K562 (cell line): ENCODE measurements around the gene ANKS1B. TPM values are rescaled to one million over a fixed set of nuclear protein-coding genes. Genes with fewer than 3 reads are reported as not detected.

ENCODE experiments used
- ATAC-seq: fragments of 200-7000 bp; cut with Tn5 transposase; 3 replicates; pipeline ENCODE4 v1.9.1; 2020; ENCODE audit warnings: moderate library complexity
- BruUV-seq: library from RNA; stranded (reverse); fragments of 400-500 nt; replicated peaks from 2 replicates; lab custom pipeline; 2021; lab: Mats Ljungman, UMichigan
- CTCF ChIA-PET: fragments of 300-600 bp; formaldehyde crosslinking; extraction: SDS; loops from one replicate; lab custom pipeline; 2021; ENCODE audit warnings: low intra/inter-chr PET ratio; lab: Yijun Ruan, JAX
- POLR2A ChIA-PET: fragments of 300-600, 350-650 bp; sonication (Branson Sonifier 250); formaldehyde crosslinking; extraction: SDS; loops from one replicate; lab custom pipeline; 2021; ENCODE audit warnings: antibody characterized with exemption, inconsistent platforms; lab: Yijun Ruan, JAX
- DNase-seq, 4 experiments: peaks; one replicate each; pipeline versions ENCODE4 v3.0.0 to v3.0.0-alpha.2; 2011 to 2018; ENCODE audit warnings: low spot score in 3 of 4, mixed read lengths in 3 of 4; ENCODE audit errors: extremely low read depth in 1 of 4
- FAIRE-seq: peaks from 2 replicates; lab custom pipeline; 2011; peaks lifted over from hg19 to GRCh38; lab: Jason Lieb, UNC
- H2AFZ ChIP-seq: 2 replicates; pipeline ENCODE4 v1.6.0; 2011; ENCODE audit warnings: low read depth, low read length, control low read depth, inconsistent platforms
- H3K27ac ChIP-seq: fragments of 200-600 bp; 3 replicates; pipeline ENCODE4 v1.8.0; 2011; ENCODE audit warnings: low read depth, mild to moderate bottlenecking, control low read depth, inconsistent platforms, low read length, moderate library complexity, mixed read lengths; ENCODE audit errors: extremely low read depth
- H3K27me3 ChIP-seq, 2 experiments: fragments of 300-600 bp in 1 of 2; 2 replicates in 1 of 2; 3 replicates in 1 of 2; pipeline versions ENCODE4 v1.6.0 to v1.8.0; 2011; ENCODE audit warnings: inconsistent platforms in 2 of 2, low read length in 2 of 2, mild to moderate bottlenecking in 1 of 2, mixed read lengths in 1 of 2, moderate library complexity in 1 of 2; ENCODE audit not compliant: control insufficient read depth in 2 of 2, insufficient read depth in 2 of 2
- H3K36me3 ChIP-seq: fragments of 300-600 bp; 3 replicates; pipeline ENCODE4 v1.8.0; 2011; ENCODE audit warnings: mild to moderate bottlenecking, low read length, inconsistent platforms; ENCODE audit not compliant: control insufficient read depth, insufficient read depth
- H3K4me1 ChIP-seq, 2 experiments: fragments of 200-600 bp in 1 of 2; replicated peaks in 1 of 2; 2 replicates in 1 of 2; 3 replicates in 1 of 2; pipeline versions ENCODE4 v1.5.1 to v1.8.0; 2011; ENCODE audit warnings: inconsistent platforms in 2 of 2, low read length in 2 of 2, mild to moderate bottlenecking in 1 of 2, mixed read lengths in 1 of 2, moderate library complexity in 1 of 2; ENCODE audit not compliant: control insufficient read depth in 2 of 2, insufficient read depth in 2 of 2
- H3K4me2 ChIP-seq: 2 replicates; pipeline ENCODE4 v1.6.1; 2011; ENCODE audit warnings: low read length, control low read depth, inconsistent platforms, mixed read lengths; ENCODE audit not compliant: insufficient read depth
- H3K4me3 ChIP-seq: fragments of 200-600 bp; sonication (generic), shearing (Covaris generic); 2 replicates; pipeline ENCODE4 v1.5.1; 2016; ENCODE audit warnings: control low read depth, inconsistent platforms
- H3K79me2 ChIP-seq: fragments of 200-600 bp; 3 replicates; pipeline ENCODE4 v1.8.0; 2011; ENCODE audit warnings: low read length, inconsistent platforms; ENCODE audit not compliant: control insufficient read depth, insufficient read depth
- H3K9ac ChIP-seq, 2 experiments: 2 replicates each; pipeline versions ENCODE4 v1.6.0 to v1.6.1; 2011; ENCODE audit warnings: low read depth in 2 of 2, low read length in 2 of 2, control low read depth in 1 of 2, inconsistent platforms in 1 of 2, mild to moderate bottlenecking in 1 of 2, mixed read lengths in 1 of 2; ENCODE audit not compliant: insufficient read depth in 1 of 2
- H3K9me1 ChIP-seq: one replicate; pipeline ENCODE4 v1.6.0; 2011; ENCODE audit warnings: inconsistent platforms, mild to moderate bottlenecking, low read length, moderate library complexity; ENCODE audit not compliant: control insufficient read depth, insufficient read depth
- H3K9me3 ChIP-seq: replicated peaks from 2 replicates; pipeline ENCODE4 v1.5.1; 2011; ENCODE audit warnings: low read depth, low read length, inconsistent platforms; ENCODE audit not compliant: control insufficient read depth, insufficient read depth
- H4K20me1 ChIP-seq: replicated peaks from 2 replicates; pipeline ENCODE4 v1.6.1; 2011; ENCODE audit warnings: low read length, inconsistent platforms, mixed read lengths; ENCODE audit not compliant: control insufficient read depth, insufficient read depth
- CBFA2T3 ChIP-seq: fragments of 450-650 bp; IDR thresholded peaks from 2 replicates; pipeline ENCODE4 v1.6.1; 2017
- CEBPG ChIP-seq, 3 experiments: fragments of 200-800 bp in 1 of 3; sonication (Bioruptor generic) in 1 of 3; sonication (generic) in 1 of 3; formaldehyde crosslinking in 1 of 3; IDR thresholded peaks in 2 of 3; conservative IDR thresholded peaks in 1 of 3; 2 replicates each; pipeline versions ENCODE4 v1.6.1 to v1.8.0; 2016 to 2022; ENCODE audit warnings: missing compliant biosample characterization in 2 of 3, missing genetic modification characterization in 2 of 3, mild to moderate bottlenecking in 1 of 3, missing genetic modification reagents in 1 of 3
- CREM ChIP-seq: IDR thresholded peaks from 2 replicates; pipeline ENCODE4 v1.6.1; 2014; ENCODE audit warnings: antibody characterized with exemption, low read depth
- FUS ChIP-seq: fragments of 200-400 bp; formaldehyde crosslinking; optimal IDR thresholded peaks from 2 replicates; pipeline ENCODE3; 2017; ENCODE audit warnings: low read depth, low read length
- GTF2A2 ChIP-seq: IDR thresholded peaks from 2 replicates; pipeline ENCODE4 v1.6.1; 2016; ENCODE audit warnings: mild to moderate bottlenecking, missing genetic modification characterization, missing compliant biosample characterization
- HMG20B ChIP-seq: fragments of 250-450 bp; sonication (Bioruptor Pico); IDR thresholded peaks from 2 replicates; pipeline ENCODE4 v1.5.0; 2021; ENCODE audit warnings: mild to moderate bottlenecking
- HNRNPH1 ChIP-seq: fragments of 200-400 bp; formaldehyde crosslinking; optimal IDR thresholded peaks from 2 replicates; pipeline ENCODE3; 2017; ENCODE audit warnings: low read depth, mild to moderate bottlenecking, low read length, moderate library complexity
- HNRNPLL ChIP-seq: fragments of 200-400 bp; formaldehyde crosslinking; IDR thresholded peaks from 2 replicates; pipeline ENCODE4 v1.6.1; 2017; ENCODE audit warnings: low read length, low read depth, mild to moderate bottlenecking; ENCODE audit not compliant: poor library complexity, severe bottlenecking
- ILK ChIP-seq: fragments of 450-650 bp; IDR thresholded peaks from 2 replicates; pipeline ENCODE4 v1.6.1; 2016; ENCODE audit warnings: missing genetic modification characterization, low read depth, mild to moderate bottlenecking, missing compliant biosample characterization, moderate library complexity, borderline replicate concordance
- MCM7 ChIP-seq, 2 experiments: fragments of 450-650 bp; IDR thresholded peaks; 2 replicates each; pipeline ENCODE4 v1.6.1; 2016 to 2018
- PHB2 ChIP-seq: fragments of 450-650 bp; IDR thresholded peaks from 2 replicates; pipeline ENCODE4 v1.6.1; 2017; ENCODE audit warnings: low read depth
- PPARD ChIP-seq: fragments of 250-450 bp; sonication (Bioruptor Pico); IDR thresholded peaks from 2 replicates; pipeline ENCODE4 v1.8.0; 2022; ENCODE audit warnings: inconsistent platforms, mild to moderate bottlenecking, moderate library complexity
- RBM22 ChIP-seq: fragments of 200-400 bp; formaldehyde crosslinking; IDR thresholded peaks from 2 replicates; pipeline ENCODE4 v1.6.1; 2018; ENCODE audit warnings: low read length, low read depth; ENCODE audit not compliant: poor library complexity, severe bottlenecking
- SREBF1 ChIP-seq: fragments of 150-350 bp; IDR thresholded peaks from 2 replicates; pipeline ENCODE4 v1.6.1; 2014; ENCODE audit warnings: antibody characterized with exemption, low read depth, low read length, borderline replicate concordance
- ZNF143 ChIP-seq: sonication (generic); formaldehyde crosslinking; IDR thresholded peaks from 2 replicates; pipeline ENCODE4 v1.9.0; 2022; ENCODE audit warnings: mild to moderate bottlenecking, missing genetic modification reagents
- WGBS: fragments of 100-300 bp; shearing (Covaris generic); methylation state at CpG from one replicate; pipeline ENCODE4 v1.1.6; 2016; ENCODE audit warnings: low coverage, mixed read lengths; ENCODE audit not compliant: insufficient coverage; ENCODE audit errors: missing lambda C conversion rate; 5-methylcytosine and 5-hydroxymethylcytosine counted together
- in situ Hi-C: fragments of 300-500 bp; cut with MboI; formaldehyde crosslinking; loops from 4 replicates; pipeline ENCODE4 v1.15.0; 2018; ENCODE audit warnings: inconsistent platforms, mixed read lengths
- intact Hi-C: fragments of 100-400 bp; cut with micrococcal nuclease; formaldehyde crosslinking; loops from 2 replicates; pipeline ENCODE4 v1.14.2; 2022
- polyA plus RNA-seq, 8 experiments: library from polyadenylated mRNA; depleted of rRNA in 4 of 8; stranded (reverse) in 5 of 8; unstranded in 3 of 8; fragments of >200 nt; fragmentation: Nextera tagmentation in 2 of 8; fragmentation: Illumina TruSeq in 1 of 8; extraction: Ambion mirVana in 2 of 8; extraction: Trizol in 1 of 8; gene quantifications; 2 replicates each; pipeline versions ENCODE4 v1.2.1 to v1.2.3, GENCODE V29; 2011 to 2014; ENCODE audit warnings: inconsistent platforms in 1 of 8, missing spikeins in 1 of 8
- total RNA-seq, 7 experiments: library from RNA; depleted of rRNA in 6 of 7; stranded (reverse); fragments of >200 nt in 6 of 7; fragmentation: Illumina TruSeq in 2 of 7; extraction: Trizol in 2 of 7; gene quantifications; 2 replicates each; pipeline versions ENCODE4 v1.2.1 to v1.2.3, GENCODE V29; 2011 to 2021; ENCODE audit warnings: low replicate concordance in 1 of 7
- TF ChIP-seq, protein P1 (sequence below), 2 experiments: fragments of 450-650 bp; conservative IDR thresholded peaks; 2 replicates each; pipeline ENCODE4 v1.6.1; 2017; ENCODE audit warnings: mild to moderate bottlenecking in 2 of 2, moderate library complexity in 2 of 2
- TF ChIP-seq, protein P2 (sequence below): fragments of 450-650 bp; formaldehyde crosslinking; IDR thresholded peaks from 2 replicates; pipeline ENCODE4 v1.4.0; 2022; ENCODE audit warnings: mild to moderate bottlenecking, moderate library complexity

ANKS1B gene
- total and polyA plus RNA-seq, 9 of the 15 experiments (the other 6 are each of a cell fraction or from before 2014, with no cell fraction given), result 0.04 to 0.47 (median 0.28) TPM; not detected in 4

DNA sequence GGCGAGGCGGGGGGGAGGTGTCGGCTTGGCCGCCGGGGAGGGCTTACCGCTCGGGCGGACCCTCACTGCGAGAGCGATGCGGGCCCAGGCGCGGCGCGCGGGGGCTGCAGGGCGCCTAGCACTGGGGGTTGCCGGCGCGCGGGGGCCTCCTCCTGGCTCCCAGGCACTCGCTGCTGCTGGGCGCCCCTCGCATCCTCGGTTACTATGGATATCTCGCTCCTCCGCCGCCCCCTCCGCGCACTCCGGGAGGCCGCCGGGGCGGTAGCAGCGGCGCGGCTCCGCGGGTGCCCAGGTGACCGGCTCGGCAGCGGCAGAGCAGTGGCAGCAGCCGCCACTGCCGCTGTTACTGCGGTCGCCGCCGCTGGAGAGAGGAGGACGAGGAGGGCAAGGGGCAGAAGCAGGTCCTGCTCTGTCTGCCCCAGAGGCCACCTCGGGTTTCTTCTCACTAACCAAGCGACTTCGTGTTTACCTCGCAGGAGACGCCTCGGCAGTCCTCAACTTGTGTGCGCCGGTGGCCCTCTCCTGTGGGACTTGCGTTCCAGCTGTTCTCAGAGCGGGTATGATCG lies 1089.6 kb downstream of the ANKS1B start:
- in situ Hi-C loops (no loop called here), intact Hi-C loops (no loop called here)
- Histone ChIP-seq H4K20me1 (no peaks in the 10 kb centered on the region), H3K27ac (no peak overlapping the region), H3K9me3 (no peaks in the 10 kb centered on the region), H3K4me3 (no peak overlapping the region), H3K4me2 (no peak overlapping the region), H3K79me2 (no peaks in the 10 kb centered on the region), H2AFZ (no peak overlapping the region), H3K36me3 (no peaks in the 10 kb centered on the region), H3K9me1 (no peaks in the 10 kb centered on the region), H3K9ac (no peak overlapping the region), H3K4me1 (no peaks in the 10 kb centered on the region), H3K27me3 (peaks cover 0 to 10% of the 10 kb centered on the region in 2 experiments; a peak in 2 of 5 replicates)
- POLR2A ChIA-PET, result no interaction called here
- BruUV-seq, result no TSS peak
- WGBS, result 37% methylated on average over 33 of the region's 60 CpGs
- FAIRE-seq (no peak), ATAC-seq (no peak), DNase-seq (no peak)
- TF ChIP-seq HNRNPLL, result no peak
- TF ChIP-seq MCM7 (IDR thresholded peaks at IDR 0.05), result no peak
- TF ChIP-seq HNRNPH1, result no peak
- no peak for TF ChIP-seq PHB2
- no peak for TF ChIP-seq CEBPG (CRISPR knock-in tag; IDR thresholded peaks at IDR 0.05)
- TF ChIP-seq CEBPG (tag; conservative IDR thresholded peaks at IDR 0.05 in 1 of 2, IDR thresholded peaks at IDR 0.05 in 1 of 2), result no peak
- no peak for TF ChIP-seq PPARD
- TF ChIP-seq SREBF1, result no peak
- TF ChIP-seq, protein P1, sequence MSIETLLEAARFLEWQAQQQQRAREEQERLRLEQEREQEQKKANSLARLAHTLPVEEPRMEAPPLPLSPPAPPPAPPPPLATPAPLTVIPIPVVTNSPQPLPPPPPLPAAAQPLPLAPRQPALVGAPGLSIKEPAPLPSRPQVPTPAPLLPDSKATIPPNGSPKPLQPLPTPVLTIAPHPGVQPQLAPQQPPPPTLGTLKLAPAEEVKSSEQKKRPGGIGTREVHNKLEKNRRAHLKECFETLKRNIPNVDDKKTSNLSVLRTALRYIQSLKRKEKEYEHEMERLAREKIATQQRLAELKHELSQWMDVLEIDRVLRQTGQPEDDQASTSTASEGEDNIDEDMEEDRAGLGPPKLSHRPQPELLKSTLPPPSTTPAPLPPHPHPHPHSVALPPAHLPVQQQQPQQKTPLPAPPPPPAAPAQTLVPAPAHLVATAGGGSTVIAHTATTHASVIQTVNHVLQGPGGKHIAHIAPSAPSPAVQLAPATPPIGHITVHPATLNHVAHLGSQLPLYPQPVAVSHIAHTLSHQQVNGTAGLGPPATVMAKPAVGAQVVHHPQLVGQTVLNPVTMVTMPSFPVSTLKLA (conservative IDR thresholded peaks at IDR 0.05), result no peak
- no peak for TF ChIP-seq GTF2A2 (tag)
- TF ChIP-seq CBFA2T3, result no peak
- no peak for TF ChIP-seq ILK
- TF ChIP-seq FUS, result no peak
- no peak for TF ChIP-seq ZNF143 (CRISPR knock-in tag)
- TF ChIP-seq, protein P2, sequence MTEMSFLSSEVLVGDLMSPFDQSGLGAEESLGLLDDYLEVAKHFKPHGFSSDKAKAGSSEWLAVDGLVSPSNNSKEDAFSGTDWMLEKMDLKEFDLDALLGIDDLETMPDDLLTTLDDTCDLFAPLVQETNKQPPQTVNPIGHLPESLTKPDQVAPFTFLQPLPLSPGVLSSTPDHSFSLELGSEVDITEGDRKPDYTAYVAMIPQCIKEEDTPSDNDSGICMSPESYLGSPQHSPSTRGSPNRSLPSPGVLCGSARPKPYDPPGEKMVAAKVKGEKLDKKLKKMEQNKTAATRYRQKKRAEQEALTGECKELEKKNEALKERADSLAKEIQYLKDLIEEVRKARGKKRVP (CRISPR knock-in tag), result no peak
- TF ChIP-seq HMG20B (CRISPR knock-in tag), result no peak
- TF ChIP-seq CREM, result no peak
- TF ChIP-seq RBM22, result no peak
- CTCF ChIA-PET, result no interaction called here
